SK-N-SH (cell line): ENCODE results near the gene OPA1. TPM values are rescaled to one million over a fixed set of nuclear protein-coding genes. Genes with fewer than 3 reads are reported as not detected.

ENCODE experiments used
- CTCF ChIA-PET: fragments of 300-600, 350-600 bp; formaldehyde crosslinking; extraction: SDS; loops from one replicate; lab custom pipeline; 2021; lab: Yijun Ruan, JAX
- POLR2A ChIA-PET: fragments of 350-600 bp; sonication (Branson Sonifier 250); formaldehyde crosslinking; extraction: SDS; loops from one replicate; lab custom pipeline; 2020; ENCODE audit warnings: antibody characterized with exemption, inconsistent platforms; lab: Yijun Ruan, JAX
- DNase-seq: peaks from one replicate; pipeline ENCODE4 v3.0.0; 2012
- H2AFZ ChIP-seq: fragments of 200-600 bp; sonication (generic); 2 replicates; pipeline ENCODE4 v1.8.1; 2016; ENCODE audit warnings: antibody characterized with exemption, mild to moderate bottlenecking, low read depth
- H3F3A ChIP-seq: fragments of 200-600 bp; sonication (generic); replicated peaks from 2 replicates; pipeline ENCODE3; 2016; ENCODE audit warnings: antibody characterized with exemption, mild to moderate bottlenecking; ENCODE audit not compliant: insufficient read depth
- H3K27ac ChIP-seq, 2 experiments: fragments of 200-500 bp in 1 of 2; fragments of 200-600 bp in 1 of 2; sonication (Bioruptor generic) in 1 of 2; sonication (generic), shearing (Covaris generic) in 1 of 2; 2 replicates each; pipeline versions ENCODE4 v1.5.1 to v1.6.1; 2014 to 2016; ENCODE audit warnings: low read depth in 2 of 2, inconsistent platforms in 1 of 2, low read length in 1 of 2, mild to moderate bottlenecking in 1 of 2, mixed read lengths in 1 of 2
- H3K27me3 ChIP-seq: fragments of 200-600 bp; sonication (generic), shearing (Covaris generic); 2 replicates; pipeline ENCODE4 v1.6.1; 2016; ENCODE audit warnings: mixed run types; ENCODE audit not compliant: insufficient read depth
- H3K36me3 ChIP-seq, 2 experiments: fragments of 200-500 bp in 1 of 2; fragments of 200-600 bp in 1 of 2; sonication (Bioruptor generic) in 1 of 2; sonication (generic) in 1 of 2; replicated peaks in 1 of 2; 2 replicates each; pipeline versions ENCODE3 to v1.5.1; 2014 to 2016; ENCODE audit warnings: low read length in 1 of 2, mild to moderate bottlenecking in 1 of 2; ENCODE audit not compliant: insufficient read depth in 2 of 2, control insufficient read depth in 1 of 2
- H3K4me1 ChIP-seq, 2 experiments: fragments of 200-500 bp in 1 of 2; fragments of 200-600 bp in 1 of 2; sonication (Bioruptor generic) in 1 of 2; sonication (generic), shearing (Covaris generic) in 1 of 2; 2 replicates each; pipeline versions ENCODE4 v1.5.1 to v1.6.1; 2014 to 2016; ENCODE audit warnings: low read depth in 1 of 2, low read length in 1 of 2, mixed run types in 1 of 2; ENCODE audit not compliant: insufficient read depth in 2 of 2, control insufficient read depth in 1 of 2
- H3K4me2 ChIP-seq: fragments of 200-600 bp; sonication (generic), shearing (Covaris generic); 2 replicates; pipeline ENCODE4 v1.6.1; 2017; ENCODE audit warnings: mixed run types
- H3K4me3 ChIP-seq, 2 experiments: fragments of 200-500 bp in 1 of 2; fragments of 200-600 bp in 1 of 2; sonication (Bioruptor generic) in 1 of 2; sonication (generic), shearing (Covaris generic) in 1 of 2; 2 replicates each; pipeline versions ENCODE4 v1.5.1 to v1.8.1; 2014 to 2016; ENCODE audit warnings: low read depth in 2 of 2, inconsistent platforms in 1 of 2, low read length in 1 of 2, mild to moderate bottlenecking in 1 of 2, mixed read lengths in 1 of 2, moderate library complexity in 1 of 2
- H3K79me2 ChIP-seq: fragments of 200-600 bp; sonication (generic); 2 replicates; pipeline ENCODE4 v1.8.1; 2017; ENCODE audit warnings: mild to moderate bottlenecking; ENCODE audit not compliant: insufficient read depth
- H3K9ac ChIP-seq: fragments of 200-600 bp; sonication (generic); 2 replicates; pipeline ENCODE4 v1.6.1; 2017; ENCODE audit warnings: mixed run types
- H3K9me2 ChIP-seq: fragments of 200-600 bp; sonication (generic); 2 replicates; pipeline ENCODE4 v1.6.1; 2017; ENCODE audit warnings: mixed run types
- H3K9me3 ChIP-seq: fragments of 200-600 bp; sonication (generic); 2 replicates; pipeline ENCODE4 v1.6.1; 2017; ENCODE audit warnings: mixed run types, mild to moderate bottlenecking, moderate library complexity
- H4K20me1 ChIP-seq: fragments of 200-600 bp; sonication (generic); 2 replicates; pipeline ENCODE4 v1.6.1; 2017; ENCODE audit warnings: mild to moderate bottlenecking, mixed run types; ENCODE audit not compliant: insufficient read depth
- CHD2 ChIP-seq: fragments of 150-350 bp; IDR thresholded peaks from 2 replicates; pipeline ENCODE4 v1.6.1; 2018; ENCODE audit warnings: low read length; ENCODE audit not compliant: partially characterized antibody
- CTCF ChIP-seq: fragments of 200-600 bp; sonication (generic); IDR thresholded peaks from 2 replicates; pipeline ENCODE4 v1.6.1; 2017; ENCODE audit warnings: antibody characterized with exemption, mild to moderate bottlenecking, moderate library complexity
- FOSL2 ChIP-seq: IDR thresholded peaks from 2 replicates; pipeline ENCODE4 v1.4.0; 2012; ENCODE audit warnings: low read depth, mild to moderate bottlenecking, moderate library complexity, borderline replicate concordance
- FOXJ3 ChIP-seq: sonication (generic); formaldehyde crosslinking; IDR thresholded peaks from 2 replicates; pipeline ENCODE4 v1.5.1; 2020; ENCODE audit warnings: mild to moderate bottlenecking, missing genetic modification reagents
- FOXM1 ChIP-seq: IDR thresholded peaks from 2 replicates; pipeline ENCODE4 v1.4.0; 2012; ENCODE audit warnings: low read depth, mild to moderate bottlenecking
- GATA2 ChIP-seq: sonication (generic); formaldehyde crosslinking; IDR thresholded peaks from 2 replicates; pipeline ENCODE4 v1.5.0; 2020; ENCODE audit warnings: mild to moderate bottlenecking, missing genetic modification reagents
- IRF3 ChIP-seq: fragments of 150-350 bp; IDR thresholded peaks from 2 replicates; pipeline ENCODE4 v1.6.1; 2016; ENCODE audit warnings: mild to moderate bottlenecking, low read depth, low read length
- NFIC ChIP-seq: IDR thresholded peaks from 2 replicates; pipeline ENCODE4 v1.4.0; 2012; ENCODE audit warnings: borderline replicate concordance
- NRF1 ChIP-seq: IDR thresholded peaks from 2 replicates; pipeline ENCODE4 v1.6.1; 2012; ENCODE audit warnings: low read depth, mild to moderate bottlenecking, low read length
- POLR2AphosphoS5 ChIP-seq: IDR thresholded peaks from 2 replicates; pipeline ENCODE4 v1.6.1; 2012; ENCODE audit warnings: low read depth, low read length
- RAD21 ChIP-seq: IDR thresholded peaks from 2 replicates; pipeline ENCODE4 v1.6.1; 2012; ENCODE audit warnings: mild to moderate bottlenecking, low read length
- RCOR1 ChIP-seq: fragments of 150-350 bp; IDR thresholded peaks from 2 replicates; pipeline ENCODE4 v1.6.1; 2017; ENCODE audit warnings: antibody characterized with exemption, low read length
- RXRA ChIP-seq: IDR thresholded peaks from 2 replicates; pipeline ENCODE4 v1.4.0; 2012; ENCODE audit warnings: low read depth, mild to moderate bottlenecking, borderline replicate concordance
- SIN3A ChIP-seq: IDR thresholded peaks from 2 replicates; pipeline ENCODE4 v1.6.1; 2012; ENCODE audit warnings: low read depth, mild to moderate bottlenecking, low read length, moderate library complexity, borderline replicate concordance
- SMC3 ChIP-seq: IDR thresholded peaks from 2 replicates; pipeline ENCODE4 v1.6.1; 2012; ENCODE audit warnings: low read depth, low read length, improper control_type of control experiment
- TAF1 ChIP-seq: IDR thresholded peaks from 2 replicates; pipeline ENCODE4 v1.6.1; 2012; ENCODE audit warnings: low read depth, mild to moderate bottlenecking, low read length, moderate library complexity, borderline replicate concordance
- YY1 ChIP-seq: IDR thresholded peaks from 2 replicates; pipeline ENCODE4 v1.4.0; 2012; ENCODE audit warnings: low read depth, mild to moderate bottlenecking
- WGBS: methylation state at CpG from one replicate; pipeline ENCODE4 v1.1.6; 2017; ENCODE audit warnings: low lambda C conversion rate; 5-methylcytosine and 5-hydroxymethylcytosine counted together
- polyA plus RNA-seq, 3 experiments: library from polyadenylated mRNA; depleted of rRNA; stranded (reverse); fragments of >200 nt; gene quantifications; 2 replicates each; pipeline ENCODE4 v1.2.3, GENCODE V29; 2012
- TF ChIP-seq, protein P1 (sequence below): IDR thresholded peaks from 2 replicates; pipeline ENCODE4 v1.4.0; 2012; ENCODE audit warnings: low read depth, borderline replicate concordance
- TF ChIP-seq, protein P2 (sequence below): IDR thresholded peaks from 2 replicates; pipeline ENCODE4 v1.4.0; 2012; ENCODE audit warnings: low read depth, borderline replicate concordance

Gene OPA1
- polyA plus RNA-seq, 1 of the 3 experiments (the other 2 are of a cell fraction) = 11.4 TPM

DNA sequence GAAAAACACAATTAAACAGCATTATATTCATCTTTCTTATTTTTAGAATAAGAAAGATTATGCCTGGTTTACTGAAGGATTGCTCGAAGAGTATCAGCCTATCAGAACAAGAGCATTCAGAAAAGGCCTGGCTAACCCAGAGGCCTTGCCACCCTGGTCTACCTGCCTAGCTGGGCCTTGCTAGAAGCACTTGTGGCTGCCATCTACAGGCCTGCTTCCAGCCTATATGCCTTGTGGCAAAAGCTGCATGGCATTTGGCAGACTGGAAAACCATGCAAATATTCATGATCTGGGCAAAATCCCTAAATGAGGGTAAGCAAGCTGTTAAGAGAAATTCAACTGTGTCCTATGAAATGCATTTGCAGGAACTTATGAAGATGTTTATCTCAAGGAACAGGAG, 29.0 kb upstream of the OPA1 start:
- Histone ChIP-seq H3K27ac (no peak overlapping the region), H3K9me3 (no peaks in the 10 kb centered on the region), H3K79me2 (no peaks in the 10 kb centered on the region), H3K4me1 (no peaks in the 10 kb centered on the region), H4K20me1 (no peaks in the 10 kb centered on the region), H3K27me3 (0 out of 2 replicates have a peak, but pooled peaks cover 6% of the 10 kb centered on the region), H3K9me2 (no peaks in the 10 kb centered on the region), H2AFZ (no peak overlapping the region; the same call in 1 of the 2 replicates), H3K9ac (no peak overlapping the region), H3F3A (no peaks in the 10 kb centered on the region), H3K4me2 (no peak overlapping the region), H3K36me3 (no peaks in the 10 kb centered on the region), H3K4me3 (no peak overlapping the region)
- CTCF ChIA-PET = interaction anchor here (2.0 kb wide), 1 partner anchor 752 kb away, joined by 5 read pairs; no protein-coding TSS in a partner anchor
- 11% methylated on average over 1 of the region's 1 CpG for WGBS
- TF ChIP-seq IRF3 = no peak
- TF ChIP-seq GATA2 (CRISPR knock-in tag) = no peak
- no peak for TF ChIP-seq NFIC
- no peak for TF ChIP-seq RCOR1
- TF ChIP-seq, protein P1, sequence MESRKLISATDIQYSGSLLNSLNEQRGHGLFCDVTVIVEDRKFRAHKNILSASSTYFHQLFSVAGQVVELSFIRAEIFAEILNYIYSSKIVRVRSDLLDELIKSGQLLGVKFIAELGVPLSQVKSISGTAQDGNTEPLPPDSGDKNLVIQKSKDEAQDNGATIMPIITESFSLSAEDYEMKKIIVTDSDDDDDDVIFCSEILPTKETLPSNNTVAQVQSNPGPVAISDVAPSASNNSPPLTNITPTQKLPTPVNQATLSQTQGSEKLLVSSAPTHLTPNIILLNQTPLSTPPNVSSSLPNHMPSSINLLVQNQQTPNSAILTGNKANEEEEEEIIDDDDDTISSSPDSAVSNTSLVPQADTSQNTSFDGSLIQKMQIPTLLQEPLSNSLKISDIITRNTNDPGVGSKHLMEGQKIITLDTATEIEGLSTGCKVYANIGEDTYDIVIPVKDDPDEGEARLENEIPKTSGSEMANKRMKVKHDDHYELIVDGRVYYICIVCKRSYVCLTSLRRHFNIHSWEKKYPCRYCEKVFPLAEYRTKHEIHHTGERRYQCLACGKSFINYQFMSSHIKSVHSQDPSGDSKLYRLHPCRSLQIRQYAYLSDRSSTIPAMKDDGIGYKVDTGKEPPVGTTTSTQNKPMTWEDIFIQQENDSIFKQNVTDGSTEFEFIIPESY = no peak
- no peak for TF ChIP-seq RAD21
- no peak for TF ChIP-seq TAF1
- no peak for TF ChIP-seq FOSL2
- TF ChIP-seq SMC3 = no peak
- TF ChIP-seq SIN3A = no peak
- no peak for TF ChIP-seq NRF1
- TF ChIP-seq, protein P2, sequence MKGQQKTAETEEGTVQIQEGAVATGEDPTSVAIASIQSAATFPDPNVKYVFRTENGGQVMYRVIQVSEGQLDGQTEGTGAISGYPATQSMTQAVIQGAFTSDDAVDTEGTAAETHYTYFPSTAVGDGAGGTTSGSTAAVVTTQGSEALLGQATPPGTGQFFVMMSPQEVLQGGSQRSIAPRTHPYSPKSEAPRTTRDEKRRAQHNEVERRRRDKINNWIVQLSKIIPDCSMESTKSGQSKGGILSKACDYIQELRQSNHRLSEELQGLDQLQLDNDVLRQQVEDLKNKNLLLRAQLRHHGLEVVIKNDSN = no peak
- no peak for TF ChIP-seq CHD2
- no peak for DNase-seq
- POLR2A ChIA-PET = no interaction called here

DNA sequence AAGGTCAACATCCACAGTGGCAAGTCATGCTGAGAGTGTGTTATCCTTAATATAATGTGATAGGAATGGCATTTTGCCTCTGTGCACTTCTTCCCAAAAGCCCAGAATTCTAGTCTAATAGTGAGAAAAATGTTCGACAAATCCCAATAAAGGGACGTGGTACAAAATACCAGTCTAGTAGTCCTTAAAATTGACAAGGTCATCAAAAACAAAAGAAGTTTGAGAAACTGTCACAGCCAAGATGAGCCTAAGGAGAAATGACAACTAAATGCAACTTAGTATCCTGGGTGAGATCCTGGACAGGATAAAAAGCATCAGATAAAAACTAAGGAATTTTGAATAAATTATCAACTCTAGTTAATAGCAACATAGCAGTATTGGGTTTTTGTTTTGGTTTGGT, 23.9 kb upstream of the OPA1 start:
- CTCF ChIA-PET = interaction anchor here (1.0 kb wide), 1 partner anchor 109 kb away, joined by 3 read pairs; no protein-coding TSS in a partner anchor
- Histone ChIP-seq H3F3A (no peaks in the 10 kb centered on the region), H3K4me3 (no peak overlapping the region), H4K20me1 (no peaks in the 10 kb centered on the region), H3K27me3 (0 out of 2 replicates have a peak, but pooled peaks cover 6% of the 10 kb centered on the region), H3K4me1 (no peaks in the 10 kb centered on the region), H3K9me3 (no peaks in the 10 kb centered on the region), H2AFZ (no peak overlapping the region), H3K9me2 (no peaks in the 10 kb centered on the region), H3K79me2 (no peaks in the 10 kb centered on the region), H3K27ac (no peak overlapping the region), H3K4me2 (no peak overlapping the region), H3K9ac (no peak overlapping the region), H3K36me3 (no peaks in the 10 kb centered on the region)
- DNase-seq = no peak
- POLR2A ChIA-PET = no interaction called here
- TF ChIP-seq FOXJ3 (no peak), FOXM1 (no peak), RXRA (no peak), SMC3 (no peak), POLR2AphosphoS5 (no peak), YY1 (no peak), CTCF (no peak)
- WGBS = 56% methylated on average over 2 of the region's 2 CpGs
